Cardiac fibroblast (primary cell): ENCODE data around the gene ORMDL2.
A peak's percentile ranks its signal among the peaks of the same experiment; 100 is the strongest.

Experiments
- DNase-seq, 2 donors: peaks; one replicate each; pipeline versions ENCODE4 v3.0.0 to v3.0.0-alpha.2; 2010; ENCODE audit warnings: low read depth in 2 of 2
- H3K4me3 ChIP-seq, 2 donors: replicated peaks in 1 of 2; 1 replicate in 1 of 2; 2 replicates in 1 of 2; pipeline ENCODE4 v1.5.1; 2011; ENCODE audit warnings: low read depth in 2 of 2, low read length in 2 of 2, mild to moderate bottlenecking in 2 of 2, moderate library complexity in 1 of 2
- CTCF ChIP-seq: IDR thresholded peaks from one replicate; pipeline ENCODE4 v1.5.1; 2011; ENCODE audit warnings: low read depth, mild to moderate bottlenecking, low read length, inconsistent platforms

The ORMDL2 gene

GRCh38 chr12:55814257-55814656 lies 3.6 kb upstream of the ORMDL2 start:
- DNase-seq, result no peak
- no peak overlapping the region for H3K4me3 ChIP-seq
- TF ChIP-seq CTCF, result no peak

DNA sequence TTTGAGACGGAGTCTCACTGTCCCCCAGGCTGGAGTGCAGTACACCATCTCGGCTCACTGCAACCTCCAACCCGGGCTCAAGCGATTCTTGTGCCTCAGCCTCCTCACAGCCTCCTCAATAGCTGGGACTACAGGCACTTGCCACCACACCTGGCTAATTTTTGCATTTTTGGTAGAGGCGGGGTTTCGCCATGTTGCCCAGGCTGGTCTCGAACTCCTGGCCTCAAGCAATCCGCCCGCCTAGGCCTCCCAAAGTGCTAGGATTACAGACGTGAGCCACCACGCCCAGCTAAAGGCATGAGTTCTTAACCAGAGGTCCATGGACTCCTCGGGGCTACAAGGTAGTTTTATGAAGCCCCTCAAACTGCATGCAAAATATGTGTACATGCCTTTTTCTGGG lies 2.4 kb upstream of the ORMDL2 start:
- H3K4me3 ChIP-seq, result peak overlapping the region in 1 of 2 donors; percentile 83
- no peak for TF ChIP-seq CTCF
- no peak for DNase-seq

DNA sequence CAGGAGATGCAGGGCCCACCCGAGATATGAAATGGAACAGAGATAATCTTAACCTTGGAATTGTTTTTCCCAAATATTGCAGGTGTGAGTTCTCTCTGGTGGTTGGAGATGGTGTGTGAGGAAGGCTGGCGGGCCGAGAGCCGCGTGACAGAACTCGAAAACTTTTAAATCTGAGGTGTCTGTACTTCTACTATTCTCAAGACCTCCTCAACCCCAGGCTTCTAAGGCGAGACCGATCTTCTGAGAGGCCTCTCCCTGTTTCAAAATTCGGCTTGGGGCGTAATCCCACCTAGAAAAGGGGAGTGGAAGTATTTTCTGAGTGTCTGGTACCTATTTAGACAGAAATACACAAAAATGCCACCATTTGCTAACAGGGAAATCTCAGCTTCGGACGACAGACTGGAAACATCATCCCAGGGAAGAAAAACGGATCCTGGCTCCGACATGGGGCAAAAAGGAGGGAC lies 928 bp upstream of the ORMDL2 start:
- peak in 1 of 2 donors; percentile 40 for DNase-seq
- no peak for TF ChIP-seq CTCF
- peak overlapping the region; percentile 83 for H3K4me3 ChIP-seq

DNA sequence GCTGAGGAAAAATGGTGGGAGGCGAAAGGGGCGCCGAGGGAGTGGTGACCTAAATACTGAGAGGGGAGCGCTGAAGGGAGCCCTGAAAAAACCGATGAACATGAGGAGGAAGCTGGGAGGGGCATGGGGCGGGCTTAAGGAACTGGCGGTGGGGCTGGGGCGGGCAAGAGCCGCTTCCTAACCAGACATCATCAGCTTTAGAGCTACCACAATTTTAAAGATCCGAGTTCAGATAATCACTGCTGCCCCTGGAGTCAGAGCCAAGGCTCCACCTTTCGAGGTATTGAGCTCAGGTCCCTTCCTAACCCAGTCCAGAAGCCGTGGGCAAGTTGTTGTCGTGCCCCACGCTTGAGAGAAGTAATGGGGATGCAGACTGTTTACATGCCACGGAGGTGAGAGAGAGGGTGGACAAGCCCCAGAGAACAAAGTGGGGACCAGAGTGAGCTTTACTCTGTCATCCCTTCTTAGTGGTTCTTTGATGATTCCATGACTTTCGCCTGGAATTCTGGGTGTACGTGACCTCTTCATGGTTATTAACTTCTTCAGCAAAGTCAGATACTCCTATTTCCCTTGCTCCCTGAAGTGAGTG lies 393 bp downstream of the ORMDL2 start:
- peak in 1 of 2 donors; percentile 27 for DNase-seq
- peak overlapping the region; percentile 78 to 84 for H3K4me3 ChIP-seq
- no peak for TF ChIP-seq CTCF

GRCh38 chr12:55818886-55819285 lies 1.0 kb downstream of the ORMDL2 start:
- H3K4me3 ChIP-seq, result peak overlapping the region; percentile 78 to 84
- TF ChIP-seq CTCF, result no peak
- peak in 1 of 2 donors; percentile 23 for DNase-seq

DNA sequence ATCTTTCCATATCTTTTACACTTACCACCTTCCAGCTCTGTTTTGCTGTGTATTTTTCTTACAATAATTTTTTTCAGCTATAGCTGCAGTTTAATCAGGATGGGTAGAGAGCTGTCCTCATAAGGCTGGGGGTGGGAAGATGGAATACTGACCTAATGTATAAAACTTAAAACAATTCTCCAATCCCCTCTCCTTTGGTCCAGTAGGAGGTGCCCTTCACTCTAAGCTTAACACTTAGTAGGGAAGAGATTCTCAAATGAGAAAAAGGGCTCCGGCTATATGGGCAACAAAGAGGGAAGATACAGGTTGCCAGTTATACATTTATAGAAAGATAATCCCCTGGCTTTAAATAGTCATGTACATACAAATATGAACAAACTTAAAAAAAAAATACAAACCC lies 2.8 kb downstream of the ORMDL2 start:
- peak; percentile 42 to 53 for DNase-seq
- peak; percentile 31 for TF ChIP-seq CTCF
- no peak overlapping the region for H3K4me3 ChIP-seq

GRCh38 chr12:55822228-55822627 lies 4.4 kb downstream of the ORMDL2 start:
- no peak overlapping the region for H3K4me3 ChIP-seq
- DNase-seq, result no peak
- peak; percentile 11 for TF ChIP-seq CTCF
